GM18499 (cell line): ENCODE results near the gene VPS4B.
A peak's percentile ranks its signal among the peaks of the same experiment; 100 is the strongest.

Experiments used
- ATAC-seq: cut with Tn5 transposase; IDR thresholded peaks from one replicate; pipeline ENCODE4 v1.9.1; 2021; ENCODE audit warnings: moderate number of reproducible peaks; ENCODE audit not compliant: insufficient read depth, unreplicated experiment

VPS4B gene

GRCh38 chr18:63433334-63433866, 11.1 kb upstream of the VPS4B start:
- ATAC-seq = no peak

- ATAC-seq = no peak
Measured at GRCh38 chr18:63431180-63431579, 8.9 kb upstream of the VPS4B start.

DNA sequence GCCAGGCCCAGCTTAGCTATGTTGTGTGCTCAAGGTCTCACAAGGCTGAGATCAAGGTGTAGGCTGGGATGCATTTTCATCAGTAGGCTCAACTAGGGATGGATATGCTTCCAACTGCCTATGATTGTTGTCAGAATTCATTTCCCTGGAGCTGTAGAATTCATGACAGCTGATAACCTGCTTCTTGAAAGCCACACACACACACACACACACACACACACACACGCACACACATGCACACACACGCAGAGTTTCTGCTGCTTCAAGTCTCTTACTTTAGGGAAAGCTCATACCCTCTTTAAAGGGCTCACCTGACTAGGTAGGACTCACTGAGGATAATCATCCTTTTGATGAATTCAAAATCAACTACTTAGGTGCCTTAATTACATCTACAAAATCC, 8.2 kb upstream of the VPS4B start:
- ATAC-seq = no peak

DNA sequence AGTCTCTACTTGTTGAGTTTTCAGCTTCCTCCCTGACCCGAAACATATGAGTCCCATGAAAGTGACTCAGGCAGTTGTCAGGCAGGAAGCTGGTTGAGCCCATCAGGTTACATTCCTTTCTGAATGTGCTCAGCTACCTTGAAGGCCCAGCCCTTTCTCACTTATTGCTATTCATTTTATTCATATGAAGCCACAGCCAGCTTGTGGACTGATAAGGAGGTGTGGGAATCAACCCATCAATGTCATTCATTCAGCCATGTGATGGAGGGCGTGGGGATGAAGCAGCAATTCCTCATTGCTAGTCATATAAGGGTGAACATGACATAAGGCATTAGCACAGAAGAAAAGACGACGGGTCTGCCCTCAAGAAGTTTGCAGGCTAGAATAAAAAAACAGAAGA, 5.3 kb upstream of the VPS4B start:
- no peak for ATAC-seq

DNA sequence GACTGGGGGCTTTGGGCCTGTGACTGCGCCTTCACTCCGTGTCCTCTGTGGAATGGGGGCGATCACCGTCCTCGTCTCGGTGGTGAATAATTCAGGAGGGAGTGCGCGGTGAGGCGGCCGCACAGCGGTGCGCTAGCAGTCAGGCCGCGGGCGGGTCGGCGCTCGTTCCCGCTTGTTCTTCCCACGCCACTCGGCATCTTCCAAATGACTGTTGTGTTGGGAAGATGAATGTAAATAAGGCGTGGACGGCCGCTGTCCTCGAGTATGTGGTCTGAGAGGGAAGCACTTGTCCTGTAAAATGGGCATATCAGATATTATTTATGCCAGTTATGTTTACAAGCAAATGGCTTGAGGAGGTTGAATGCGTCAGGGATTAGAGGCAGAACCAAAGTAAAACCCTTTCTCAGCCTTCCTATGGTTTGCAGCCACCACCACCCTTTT, 608 bp upstream of the VPS4B start:
- peak; percentile 14 for ATAC-seq

DNA sequence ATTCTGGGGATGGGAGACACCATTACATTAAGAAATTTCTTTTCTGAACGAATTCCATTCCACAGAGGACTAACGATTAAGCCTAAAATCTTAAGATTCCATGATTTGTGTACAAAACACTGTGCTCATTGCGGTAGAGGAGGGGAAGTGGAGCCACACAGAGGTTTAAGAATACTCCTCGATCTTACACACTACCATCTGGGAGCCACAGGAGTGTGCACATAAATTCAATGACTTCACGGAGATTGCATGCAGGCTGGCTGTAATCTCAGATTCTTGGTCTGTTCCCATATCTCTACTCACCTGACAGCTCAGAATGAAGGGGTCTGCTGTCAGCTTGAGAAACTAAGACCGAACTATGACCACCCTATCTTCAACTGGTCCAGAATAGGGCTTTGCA, 762 bp downstream of the VPS4B start:
- no peak for ATAC-seq

DNA sequence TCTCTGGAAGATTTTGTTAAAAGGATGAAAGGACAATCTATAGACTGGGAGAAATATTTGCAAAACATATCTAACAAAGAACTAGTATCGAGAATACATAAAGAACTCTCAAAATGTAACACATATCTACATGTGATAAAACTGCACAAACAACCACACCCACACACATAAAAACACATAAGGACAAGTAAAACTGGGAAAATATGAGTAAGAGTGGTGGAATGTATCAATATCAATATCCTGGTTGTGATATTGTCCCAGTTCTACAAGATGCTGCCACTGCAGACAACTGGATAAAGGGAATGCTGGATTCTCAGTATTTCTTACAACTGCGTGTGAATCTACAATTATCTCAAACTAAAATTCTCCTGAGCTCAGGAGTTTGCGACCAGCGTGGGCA, 9.3 kb downstream of the VPS4B start:
- no peak for ATAC-seq

GRCh38 chr18:63410792-63411191, 11.5 kb downstream of the VPS4B start:
- ATAC-seq = no peak

GRCh38 chr18:63409301-63409700, 13.0 kb downstream of the VPS4B start:
- ATAC-seq = no peak

DNA sequence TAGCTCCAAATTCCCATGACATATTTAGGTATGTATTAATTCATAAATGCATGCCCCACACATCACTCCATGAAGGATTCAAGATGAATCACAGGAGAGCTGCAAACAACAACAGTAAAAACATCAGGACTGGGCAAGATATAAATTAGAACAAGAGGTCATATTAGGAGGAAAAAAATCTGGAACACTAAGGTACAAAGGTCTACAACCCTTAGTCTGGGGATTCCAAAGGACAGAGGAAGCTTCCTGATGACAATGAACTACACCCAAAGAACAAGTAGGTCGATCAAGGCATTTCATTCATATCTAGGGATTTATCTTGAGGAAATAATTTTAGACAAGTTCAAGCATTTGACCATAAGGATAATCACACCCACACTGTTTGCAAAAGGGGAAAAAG, 14.5 kb downstream of the VPS4B start:
- ATAC-seq = no peak

DNA sequence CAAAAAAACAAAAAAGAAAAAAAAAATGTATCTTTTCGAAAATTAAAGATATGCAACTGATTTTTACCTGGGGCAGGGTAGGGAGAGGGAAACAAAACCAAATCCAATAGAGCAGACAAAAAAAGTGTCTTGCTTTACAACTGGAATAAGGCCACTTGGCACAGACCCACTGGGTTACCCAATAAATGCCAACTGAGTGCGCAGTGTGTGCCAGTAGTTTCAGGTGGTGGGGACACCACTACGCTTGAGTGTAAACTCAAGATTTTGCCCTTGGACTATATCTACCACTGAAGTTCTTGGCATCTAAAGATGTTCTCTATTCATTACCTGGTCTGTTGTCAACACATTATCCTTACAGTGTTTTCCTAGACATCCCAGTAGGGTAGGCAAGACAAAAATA, 16.3 kb downstream of the VPS4B start:
- ATAC-seq = no peak

DNA sequence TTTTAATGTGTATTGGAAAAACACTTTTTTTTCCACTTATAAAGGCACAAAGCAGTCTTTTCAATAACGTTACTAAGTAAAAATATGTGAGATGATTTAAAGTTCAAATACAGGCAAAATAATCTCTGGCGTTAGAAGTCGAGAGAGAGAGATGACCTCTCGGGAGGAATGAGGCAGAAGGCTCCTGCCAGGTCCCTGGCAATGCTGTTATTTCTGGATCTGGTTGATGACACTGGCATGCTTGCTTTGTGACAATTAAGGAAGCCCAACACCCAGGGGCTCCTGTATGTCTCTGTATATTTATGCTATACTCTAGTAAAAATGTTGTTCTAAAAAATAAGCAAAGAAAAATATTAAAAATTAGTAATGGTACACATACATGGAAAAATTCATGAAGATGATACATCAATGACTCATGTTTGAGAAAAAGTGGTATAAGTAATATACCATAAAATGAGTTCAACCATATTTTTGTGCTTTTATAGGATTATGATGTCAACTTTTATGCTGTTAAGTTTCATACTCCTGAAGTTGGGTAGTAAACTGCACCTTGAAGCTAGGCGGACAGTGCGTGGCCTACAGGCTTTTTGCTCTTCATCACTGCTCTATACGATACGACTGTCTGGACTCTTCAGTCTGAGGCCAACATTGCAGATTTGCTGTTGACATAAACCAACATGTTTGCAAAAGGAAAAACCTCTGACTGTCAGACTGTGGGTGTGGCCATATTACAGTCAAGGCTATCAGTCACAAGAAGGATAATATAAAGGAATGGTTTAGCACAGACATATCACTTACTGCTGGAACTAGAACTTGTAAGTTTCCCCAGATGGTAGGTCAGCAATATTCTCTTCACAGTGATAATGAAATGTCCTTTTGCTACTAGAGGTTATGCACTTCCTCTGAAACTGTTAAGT, 19.8 kb downstream of the VPS4B start:
- no peak for ATAC-seq

DNA sequence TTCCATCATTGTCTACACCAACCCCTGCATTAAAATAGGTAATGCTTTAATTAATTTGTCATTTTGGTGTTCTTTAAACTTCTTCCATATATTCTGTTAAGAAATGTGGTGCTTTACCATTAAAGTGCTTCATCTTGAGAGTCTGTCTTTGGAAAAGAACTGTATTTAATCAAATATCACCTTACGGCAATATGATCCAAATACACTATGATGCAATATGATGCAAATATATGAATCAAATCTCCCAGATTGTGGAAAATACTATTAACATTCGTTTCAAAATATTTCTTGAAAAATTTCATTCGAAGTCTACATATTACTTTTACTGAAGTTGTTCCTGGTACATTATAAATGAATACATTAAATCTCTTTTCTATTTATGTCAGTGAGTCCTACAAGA, 23.0 kb downstream of the VPS4B start:
- no peak for ATAC-seq

- ATAC-seq = no peak
Measured at GRCh38 chr18:63397349-63397748, 24.9 kb downstream of the VPS4B start.

DNA sequence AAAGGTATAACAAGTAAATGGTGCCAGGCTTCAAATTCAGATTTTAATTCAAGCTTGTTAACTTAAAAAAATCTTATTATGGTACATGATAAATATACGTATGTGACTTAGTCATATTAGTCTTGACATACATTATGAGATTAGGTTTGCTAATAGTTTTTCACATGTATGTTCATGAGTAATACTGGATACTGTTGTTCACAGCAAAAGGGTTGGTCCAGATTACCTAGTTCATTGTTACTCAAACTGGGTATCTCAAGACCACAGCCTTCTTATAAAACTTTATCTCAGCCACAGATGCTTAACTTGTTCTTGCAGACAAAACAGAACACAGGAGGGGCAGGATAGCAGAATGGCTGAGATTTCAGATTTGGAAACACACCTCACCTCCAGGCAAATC, 26.8 kb downstream of the VPS4B start:
- ATAC-seq = no peak

GRCh38 chr18:63394954-63395353, 27.3 kb downstream of the VPS4B start:
- ATAC-seq = no peak

GRCh38 chr18:63387861-63388260, 34.4 kb downstream of the VPS4B start:
- no peak for ATAC-seq

- no peak for ATAC-seq
Measured at GRCh38 chr18:63382843-63383242, 39.4 kb downstream of the VPS4B start.

DNA sequence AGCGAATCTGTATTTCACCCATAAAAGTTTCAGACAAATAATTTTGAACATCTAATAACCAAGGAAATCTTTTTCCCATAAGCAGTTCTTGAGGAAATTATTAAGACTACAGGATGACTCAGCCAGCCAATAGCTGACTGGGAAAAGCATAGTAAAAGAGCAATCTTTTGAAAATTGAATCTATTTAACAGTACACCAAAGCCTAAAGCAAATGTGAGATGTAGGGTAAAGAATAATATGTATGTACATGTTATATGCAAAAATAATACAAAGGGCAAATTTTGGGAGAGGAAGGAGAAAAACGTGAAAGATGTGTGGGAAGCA, 42.7 kb downstream of the VPS4B start:
- no peak for ATAC-seq

GRCh38 chr18:63378919-63379638, 43.2 kb downstream of the VPS4B start:
- peak; percentile 54 for ATAC-seq

GRCh38 chr18:63377275-63377980, 44.8 kb downstream of the VPS4B start:
- ATAC-seq = no peak
